GM03348 (cell line): ENCODE measurements around the gene IKZF5.
A peak's percentile ranks its signal among the peaks of the same experiment; 100 is the strongest.

Experiments used
- DNase-seq: peaks from one replicate; pipeline ENCODE4 v3.0.0; 2012; ENCODE audit warnings: low spot score

IKZF5 gene

GRCh38 chr10:123008355-123009104 lies at the start of gene IKZF5, which contains the start of gene ACADSB:
IKZF5 (minus strand) TSS chr10:123008795; CDS start chr10:122998625, 10,170 bp downstream.
ACADSB (plus strand) TSS chr10:123009006; CDS start chr10:123009030, 24 bp downstream.
- peak; percentile 100 for DNase-seq

- no peak for DNase-seq
These were observed 49.4 kb upstream of the IKZF5 start for GRCh38 chr10:123057968-123058367.

- DNase-seq: no peak
These were observed 37.6 kb upstream of the IKZF5 start for GRCh38 chr10:123045961-123046731.

GRCh38 chr10:123044391-123044790 lies 35.8 kb upstream of the IKZF5 start:
- DNase-seq: no peak

- peak; percentile 75 for DNase-seq
These were observed 34.9 kb upstream of the IKZF5 start for GRCh38 chr10:123043409-123043925.

GRCh38 chr10:123042708-123043408 lies 34.3 kb upstream of the IKZF5 start:
- no peak for DNase-seq

- no peak for DNase-seq
These were observed 31.0 kb upstream of the IKZF5 start for GRCh38 chr10:123039632-123039930.

GRCh38 chr10:123038782-123039631 lies 30.4 kb upstream of the IKZF5 start:
- DNase-seq: no peak

- no peak for DNase-seq
These were observed 27.0 kb upstream of the IKZF5 start for GRCh38 chr10:123035467-123036086.

GRCh38 chr10:123034332-123034731 lies 25.7 kb upstream of the IKZF5 start:
- no peak for DNase-seq

GRCh38 chr10:123031124-123031523 lies 22.5 kb upstream of the IKZF5 start:
- DNase-seq: no peak

- no peak for DNase-seq
These were observed 19.3 kb upstream of the IKZF5 start for GRCh38 chr10:123027861-123028260.

GRCh38 chr10:123026302-123026701 lies 17.7 kb upstream of the IKZF5 start:
- DNase-seq: no peak

GRCh38 chr10:123024540-123024939 lies 15.9 kb upstream of the IKZF5 start:
- DNase-seq: no peak

- DNase-seq: no peak
These were observed 12.9 kb upstream of the IKZF5 start for GRCh38 chr10:123021517-123021916.

- DNase-seq: no peak
These were observed 11.5 kb upstream of the IKZF5 start for GRCh38 chr10:123019941-123020703.

- no peak for DNase-seq
These were observed 10.7 kb upstream of the IKZF5 start for GRCh38 chr10:123019264-123019663.

GRCh38 chr10:123018531-123018930 lies 9.9 kb upstream of the IKZF5 start:
- DNase-seq: no peak

- no peak for DNase-seq
These were observed 9.0 kb upstream of the IKZF5 start for GRCh38 chr10:123017421-123018165.

GRCh38 chr10:123016228-123016627 lies 7.6 kb upstream of the IKZF5 start:
- DNase-seq: no peak
